ENCODE results near the gene PARP11. TPM values are rescaled to one million over a fixed set of nuclear protein-coding genes. Genes with fewer than 3 reads are reported as not detected.

PARP11 gene
- total and polyA plus RNA-seq, 2 donors (not counting 1 experiment from before 2014, with no cell fraction given), result 6.4 to 26.3 TPM

DNA sequence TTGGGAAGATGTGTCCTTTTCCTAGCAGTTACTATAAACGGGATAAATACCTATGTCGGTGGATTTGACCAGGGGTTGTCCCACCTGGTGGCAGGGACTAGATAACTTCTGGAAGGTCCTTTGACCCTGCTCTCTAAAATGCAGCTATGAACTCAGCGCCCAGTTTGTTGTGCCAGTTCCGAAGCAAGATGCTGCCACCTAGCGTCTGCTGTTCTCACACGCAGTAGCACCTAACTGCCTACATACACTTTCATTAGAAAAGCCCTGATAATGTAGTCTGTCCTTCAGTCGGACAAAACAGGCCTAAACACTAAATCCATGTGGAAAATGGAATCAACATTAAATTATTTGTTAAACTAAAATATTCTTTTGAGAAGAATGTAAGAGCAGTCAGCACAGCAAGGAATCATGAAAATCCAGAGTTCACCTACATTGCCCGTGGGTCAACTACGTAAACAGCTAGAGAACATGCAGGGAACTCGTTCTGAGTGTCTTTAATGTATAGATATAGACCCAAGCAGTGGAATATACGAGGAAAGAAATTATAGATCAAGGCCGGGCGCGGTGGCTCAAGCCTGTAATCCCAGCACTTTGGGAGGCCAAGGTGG lies 69.2 kb downstream of the PARP11 start:
- intact Hi-C loops (cut with micrococcal nuclease), result no loop called here
- 53% methylated on average over 9 of the region's 14 CpGs for WGBS (ENCODE audit: insufficient coverage)

More for the DNA sequence above, 69.2 kb downstream of the PARP11 start:
- H3K4me1 Mint-ChIP-seq, result no peaks in the 10 kb centered on the region
- H3K4me3 Mint-ChIP-seq, result no peak overlapping the region
- peak; percentile 68 for ATAC-seq (ENCODE audit: low read depth)
- no peaks in the 10 kb centered on the region for H4K20me1 ChIP-seq (ENCODE audit: control insufficient read depth, insufficient read depth, low read length, poor library complexity, severe bottlenecking)
- peaks cover 4 to 6% of the 10 kb centered on the region in 2 experiments for H3K36me3 ChIP-seq (replicated peaks in 1 of 2; ENCODE audit: control extremely low read depth in 1 of 2, control insufficient read depth in 1 of 2, extremely low read depth in 1 of 2, insufficient read depth in 2 of 2, low read length in 1 of 2)
- H2AFZ ChIP-seq (ENCODE audit: insufficient read depth, low read depth, low read length, poor library complexity, severe bottlenecking), result no peak overlapping the region
- no peaks in the 10 kb centered on the region for H3K4me1 ChIP-seq (ENCODE audit: control insufficient read depth in 2 of 2, insufficient read depth in 2 of 2, low read length in 2 of 2)
- H3K9ac ChIP-seq (ENCODE audit: low read length), result no peak overlapping the region
- ChIA-PET POLR2A (no interaction called here), CTCF (interaction anchor here (0.6 to 6.4 kb wide), 28 partner anchors 8 to 731 kb away, joined by 3 to 134 read pairs (median 3); no protein-coding TSS in a partner anchor)
- H3K4me2 ChIP-seq (replicated peaks; ENCODE audit: low read depth, low read length, poor library complexity, severe bottlenecking), result no peak overlapping the region
- H3K4me3 ChIP-seq (ENCODE audit: control extremely low read depth in 1 of 5, extremely low read depth in 1 of 5, insufficient read depth in 1 of 5, low read depth in 2 of 5, low read length in 4 of 5), result no peak overlapping the region
- peak; percentile 90 for TF ChIP-seq CTCF (IDR thresholded peaks at IDR 0.05)
- no peak for TF ChIP-seq EZH2 (IDR thresholded peaks at IDR 0.05; ENCODE audit: borderline replicate concordance, insufficient read depth, low read depth, low read length, poor library complexity, severe bottlenecking)
- H3K9me3 ChIP-seq (ENCODE audit: control extremely low read depth in 1 of 3, control insufficient read depth in 2 of 3, insufficient read depth in 1 of 3, low read length in 2 of 3), result no peaks in the 10 kb centered on the region
- no peaks in the 10 kb centered on the region for H3K27me3 ChIP-seq (replicated peaks in 1 of 4; ENCODE audit: control extremely low read depth in 1 of 4, control insufficient read depth in 3 of 4, insufficient read depth in 4 of 4, low read length in 3 of 4)
- H3K9me3 Mint-ChIP-seq (ENCODE audit: insufficient read depth), result no peaks in the 10 kb centered on the region
- H3K79me2 ChIP-seq (ENCODE audit: control insufficient read depth, insufficient read depth, low read length), result no peaks in the 10 kb centered on the region
- DNase-seq, result peak; percentile 75
- H3K27me3 Mint-ChIP-seq, result no peaks in the 10 kb centered on the region
- H3K27ac Mint-ChIP-seq, result no peak overlapping the region
- no peak overlapping the region for H3K27ac ChIP-seq (ENCODE audit: low read length in 2 of 2)
